ENCODE measurements around the gene SMC5. TPM values are rescaled to one million over a fixed set of nuclear protein-coding genes. Genes with fewer than 3 reads are reported as not detected.

SMC5 gene
- total RNA-seq, 1 experiment from 2014 or later = 27.5 TPM

- Histone ChIP-seq H2AFZ (ENCODE audit: low read depth, low read length, poor library complexity, severe bottlenecking) (no peak overlapping the region), H3K36me3 (ENCODE audit: control insufficient read depth in 1 of 2, insufficient read depth in 2 of 2, low read length in 2 of 2) (no peaks in the 10 kb centered on the region), H3K4me1 (ENCODE audit: control insufficient read depth in 1 of 2, insufficient read depth in 2 of 2, low read length in 2 of 2) (peaks cover 0 to 4% of the 10 kb centered on the region in 2 experiments; a peak in 1 of 4 replicates), H3K4me3 (replicated peaks in 1 of 2; ENCODE audit: low read depth in 1 of 2, low read length in 2 of 2) (no peak overlapping the region), H3K27me3 (ENCODE audit: insufficient read depth, low read length) (no peaks in the 10 kb centered on the region), H4K20me1 (ENCODE audit: insufficient read depth) (no peaks in the 10 kb centered on the region), H3K9ac (ENCODE audit: low read length) (no peak overlapping the region), H3K27ac (ENCODE audit: low read depth, low read length) (no peak overlapping the region), H3K9me3 (ENCODE audit: control insufficient read depth in 1 of 2, insufficient read depth in 1 of 2, low read depth in 1 of 2, low read length in 2 of 2) (no peaks in the 10 kb centered on the region), H3K79me2 (ENCODE audit: insufficient read depth, low read length) (no peaks in the 10 kb centered on the region), H3K4me2 (ENCODE audit: low read length) (no peak overlapping the region), H3K9me2 (ENCODE audit: insufficient read depth) (no peaks in the 10 kb centered on the region)
- POLR2A ChIA-PET = no interaction called here
- no TSS peak for BruUV-seq (replicated peaks)
- ATAC-seq = no peak
- DNase-seq (ENCODE audit: low read depth, low spot score) = no peak
- TF ChIP-seq ATF3 (IDR thresholded peaks at IDR 0.05) (no peak), ZFX (IDR thresholded peaks at IDR 0.05) (no peak), YY1 (IDR thresholded peaks at IDR 0.05; ENCODE audit: extremely low read depth, insufficient replicate concordance, low read depth, low read length) (no peak), ZNF274 (IDR thresholded peaks at IDR 0.05; ENCODE audit: low read depth, low read length) (no peak), CTCF (IDR thresholded peaks at IDR 0.05 in 2 of 3, conservative IDR thresholded peaks at IDR 0.05 in 1 of 3; ENCODE audit: borderline replicate concordance in 1 of 3, insufficient read depth in 1 of 3, low read depth in 2 of 3, low read length in 2 of 3) (no peak), POLR2AphosphoS5 (IDR thresholded peaks at IDR 0.05; ENCODE audit: low read depth, low read length) (no peak), RAD21 (IDR thresholded peaks at IDR 0.05; ENCODE audit: low read depth) (no peak), ELF1 (IDR thresholded peaks at IDR 0.05; ENCODE audit: borderline replicate concordance, low read depth) (no peak), SRF (IDR thresholded peaks at IDR 0.05; ENCODE audit: low read depth) (no peak), TCF7L2 (IDR thresholded peaks at IDR 0.05; ENCODE audit: borderline replicate concordance, extremely low read depth, insufficient read depth, insufficient read length) (no peak), SIN3A (IDR thresholded peaks at IDR 0.05; ENCODE audit: low read depth) (no peak), SP1 (IDR thresholded peaks at IDR 0.05; ENCODE audit: low read depth) (no peak), EZH2 (IDR thresholded peaks at IDR 0.05) (no peak), ZBTB33 (IDR thresholded peaks at IDR 0.05; ENCODE audit: extremely low read depth, insufficient replicate concordance, low read length) (no peak), EGR1 (IDR thresholded peaks at IDR 0.05; ENCODE audit: low read depth) (no peak), MAX (IDR thresholded peaks at IDR 0.05) (no peak), POLR2A (IDR thresholded peaks at IDR 0.05; ENCODE audit: borderline replicate concordance, extremely low read depth, insufficient read depth, insufficient read length) (no peak), CEBPB (IDR thresholded peaks at IDR 0.05; ENCODE audit: low read depth) (no peak), EZH2phosphoT487 (IDR thresholded peaks at IDR 0.05; ENCODE audit: borderline replicate concordance) (no peak)
- RAD21 ChIA-PET (ENCODE audit: low non-redundant PET in 1 of 2, low total read pairs in 2 of 2, uncharacterized antibody in 2 of 2, unreplicated experiment in 2 of 2) = no interaction called here
- intact Hi-C loops (cut with micrococcal nuclease) = no loop called here
- CTCF ChIA-PET = no interaction called here
Measured at GRCh38 chr9:70400107-70400892, 141.5 kb downstream of the SMC5 start.
